ENCODE results near the gene ZNF157. TPM values are rescaled to one million over a fixed set of nuclear protein-coding genes. Genes with fewer than 3 reads are reported as not detected.

Gene ZNF157
- total and polyA plus RNA-seq, 4 donors = 0.13 to 0.72 (median 0.23) TPM; not detected in 1

GRCh38 chrX:47420265-47420664, 49.9 kb downstream of the ZNF157 start:
- Histone ChIP-seq H3K27me3 (ENCODE audit: control insufficient read depth in 1 of 2, insufficient read depth in 2 of 2, low read length in 1 of 2) (no peaks in the 10 kb centered on the region), H3K27ac (ENCODE audit: low read depth in 1 of 2, low read length in 2 of 2) (no peak overlapping the region), H3K36me3 (ENCODE audit: control insufficient read depth in 1 of 2, insufficient read depth in 2 of 2, low read length in 1 of 2) (no peaks in the 10 kb centered on the region), H3K4me1 (ENCODE audit: control insufficient read depth in 1 of 2, insufficient read depth in 2 of 2, low read length in 2 of 2) (no peaks in the 10 kb centered on the region), H3K9me3 (ENCODE audit: control insufficient read depth, low read length) (peaks cover 1% of the 10 kb centered on the region), H3K4me3 (ENCODE audit: low read length in 2 of 2) (no peak overlapping the region)
- DNase-seq (no peak), ATAC-seq (ENCODE audit: low FRiP score) (no peak)
- 80 to 92% methylated on average over 4 of the region's 4 CpGs for WGBS, 2 donors
- intact Hi-C loops (cut with DNase I) = no loop called here

GRCh38 chrX:47420962-47421361, 50.6 kb downstream of the ZNF157 start:
- Histone ChIP-seq H3K27ac (ENCODE audit: low read depth in 1 of 2, low read length in 2 of 2) (no peak overlapping the region), H3K9me3 (ENCODE audit: control insufficient read depth, low read length) (peaks cover 1% of the 10 kb centered on the region), H3K4me3 (ENCODE audit: low read length in 2 of 2) (no peak overlapping the region), H3K4me1 (ENCODE audit: control insufficient read depth in 1 of 2, insufficient read depth in 2 of 2, low read length in 2 of 2) (no peaks in the 10 kb centered on the region), H3K36me3 (ENCODE audit: control insufficient read depth in 1 of 2, insufficient read depth in 2 of 2, low read length in 1 of 2) (no peaks in the 10 kb centered on the region), H3K27me3 (ENCODE audit: control insufficient read depth in 1 of 2, insufficient read depth in 2 of 2, low read length in 1 of 2) (no peaks in the 10 kb centered on the region)
- intact Hi-C loops (cut with DNase I) = no loop called here
- DNase-seq (no peak), ATAC-seq (ENCODE audit: low FRiP score) (no peak)
- WGBS, 2 donors = 50 to 64% methylated on average over 5 of the region's 5 CpGs

- Histone ChIP-seq H3K27ac (ENCODE audit: low read depth in 1 of 2, low read length in 2 of 2) (no peak overlapping the region), H3K4me3 (ENCODE audit: low read length in 2 of 2) (no peak overlapping the region), H3K4me1 (ENCODE audit: control insufficient read depth in 1 of 2, insufficient read depth in 2 of 2, low read length in 2 of 2) (no peaks in the 10 kb centered on the region), H3K27me3 (ENCODE audit: control insufficient read depth in 1 of 2, insufficient read depth in 2 of 2, low read length in 1 of 2) (no peaks in the 10 kb centered on the region), H3K9me3 (ENCODE audit: control insufficient read depth, low read length) (peaks cover 1% of the 10 kb centered on the region), H3K36me3 (ENCODE audit: control insufficient read depth in 1 of 2, insufficient read depth in 2 of 2, low read length in 1 of 2) (no peaks in the 10 kb centered on the region)
- intact Hi-C loops (cut with DNase I) = no loop called here
- no peak for DNase-seq
- ATAC-seq (ENCODE audit: low FRiP score) = no peak
- 70 to 92% methylated on average over 2 of the region's 2 CpGs for WGBS, 2 donors
These were observed 52.1 kb downstream of the ZNF157 start for GRCh38 chrX:47422444-47422843.

GRCh38 chrX:47430925-47431324, 60.5 kb downstream of the ZNF157 start:
- Histone ChIP-seq H3K4me1 (ENCODE audit: control insufficient read depth in 1 of 2, insufficient read depth in 2 of 2, low read length in 2 of 2) (no peaks in the 10 kb centered on the region), H3K36me3 (ENCODE audit: control insufficient read depth in 1 of 2, insufficient read depth in 2 of 2, low read length in 1 of 2) (no peaks in the 10 kb centered on the region), H3K4me3 (ENCODE audit: low read length in 2 of 2) (no peak overlapping the region), H3K27me3 (ENCODE audit: control insufficient read depth in 1 of 2, insufficient read depth in 2 of 2, low read length in 1 of 2) (no peaks in the 10 kb centered on the region), H3K9me3 (ENCODE audit: control insufficient read depth, low read length) (no peaks in the 10 kb centered on the region), H3K27ac (ENCODE audit: low read depth in 1 of 2, low read length in 2 of 2) (no peak overlapping the region)
- DNase-seq (no peak), ATAC-seq (ENCODE audit: low FRiP score) (no peak)
- 91 to 96% methylated on average over 5 of the region's 5 CpGs for WGBS, 2 donors
- intact Hi-C loops (cut with DNase I) = no loop called here

- no peak for ATAC-seq (ENCODE audit: low FRiP score)
These were observed 76.1 kb downstream of the ZNF157 start for GRCh38 chrX:47446431-47446830.

GRCh38 chrX:47446971-47447370, 76.6 kb downstream of the ZNF157 start:
- ATAC-seq (ENCODE audit: low FRiP score) = no peak
- Histone ChIP-seq H3K4me1 (ENCODE audit: control insufficient read depth in 1 of 2, insufficient read depth in 2 of 2, low read length in 2 of 2) (no peaks in the 10 kb centered on the region), H3K36me3 (ENCODE audit: control insufficient read depth in 1 of 2, insufficient read depth in 2 of 2, low read length in 1 of 2) (no peaks in the 10 kb centered on the region), H3K9me3 (ENCODE audit: control insufficient read depth, low read length) (peaks cover 5% of the 10 kb centered on the region), H3K4me3 (ENCODE audit: low read length in 2 of 2) (no peak overlapping the region), H3K27me3 (ENCODE audit: control insufficient read depth in 1 of 2, insufficient read depth in 2 of 2, low read length in 1 of 2) (no peaks in the 10 kb centered on the region), H3K27ac (ENCODE audit: low read depth in 1 of 2, low read length in 2 of 2) (no peak overlapping the region)
- intact Hi-C loops (cut with DNase I) = no loop called here
- 77 to 99% methylated on average over 2 of the region's 2 CpGs for WGBS, 2 donors
- no peak for DNase-seq

More at GRCh38 chrX:47446431-47446830, 76.1 kb downstream of the ZNF157 start:
- Histone ChIP-seq H3K27ac (ENCODE audit: low read depth in 1 of 2, low read length in 2 of 2) (no peak overlapping the region), H3K4me1 (ENCODE audit: control insufficient read depth in 1 of 2, insufficient read depth in 2 of 2, low read length in 2 of 2) (no peaks in the 10 kb centered on the region), H3K27me3 (ENCODE audit: control insufficient read depth in 1 of 2, insufficient read depth in 2 of 2, low read length in 1 of 2) (no peaks in the 10 kb centered on the region), H3K36me3 (ENCODE audit: control insufficient read depth in 1 of 2, insufficient read depth in 2 of 2, low read length in 1 of 2) (no peaks in the 10 kb centered on the region), H3K4me3 (ENCODE audit: low read length in 2 of 2) (no peak overlapping the region), H3K9me3 (ENCODE audit: control insufficient read depth, low read length) (peaks cover 5% of the 10 kb centered on the region)
- intact Hi-C loops (cut with DNase I) = no loop called here
- WGBS, 2 donors = 80 to 96% methylated on average over 2 of the region's 2 CpGs
- no peak for DNase-seq

GRCh38 chrX:47447607-47448006, 77.2 kb downstream of the ZNF157 start:
- WGBS, 2 donors = 90 to 99% methylated on average over 11 of the region's 11 CpGs
- intact Hi-C loops (cut with DNase I) = no loop called here
- Histone ChIP-seq H3K36me3 (ENCODE audit: control insufficient read depth in 1 of 2, insufficient read depth in 2 of 2, low read length in 1 of 2) (no peaks in the 10 kb centered on the region), H3K4me1 (ENCODE audit: control insufficient read depth in 1 of 2, insufficient read depth in 2 of 2, low read length in 2 of 2) (no peaks in the 10 kb centered on the region), H3K27me3 (ENCODE audit: control insufficient read depth in 1 of 2, insufficient read depth in 2 of 2, low read length in 1 of 2) (no peaks in the 10 kb centered on the region), H3K9me3 (ENCODE audit: control insufficient read depth, low read length) (peaks cover 5% of the 10 kb centered on the region), H3K27ac (ENCODE audit: low read depth in 1 of 2, low read length in 2 of 2) (no peak overlapping the region), H3K4me3 (ENCODE audit: low read length in 2 of 2) (no peak overlapping the region)
- DNase-seq (no peak), ATAC-seq (ENCODE audit: low FRiP score) (no peak)

- no peak for DNase-seq
- intact Hi-C loops (cut with DNase I) = no loop called here
- Histone ChIP-seq H3K36me3 (ENCODE audit: control insufficient read depth in 1 of 2, insufficient read depth in 2 of 2, low read length in 1 of 2) (no peaks in the 10 kb centered on the region), H3K4me3 (ENCODE audit: low read length in 2 of 2) (no peak overlapping the region), H3K27ac (ENCODE audit: low read depth in 1 of 2, low read length in 2 of 2) (no peak overlapping the region), H3K9me3 (ENCODE audit: control insufficient read depth, low read length) (peaks cover 5% of the 10 kb centered on the region), H3K4me1 (ENCODE audit: control insufficient read depth in 1 of 2, insufficient read depth in 2 of 2, low read length in 2 of 2) (no peaks in the 10 kb centered on the region), H3K27me3 (ENCODE audit: control insufficient read depth in 1 of 2, insufficient read depth in 2 of 2, low read length in 1 of 2) (no peaks in the 10 kb centered on the region)
- no peak for ATAC-seq (ENCODE audit: low FRiP score)
- WGBS, 2 donors = 90 to 99% methylated on average over 6 of the region's 6 CpGs
These were observed 77.9 kb downstream of the ZNF157 start for GRCh38 chrX:47448165-47448806.

GRCh38 chrX:47452112-47452511, 81.7 kb downstream of the ZNF157 start:
- intact Hi-C loops (cut with DNase I) = no loop called here
- no peak for ATAC-seq (ENCODE audit: low FRiP score)
- Histone ChIP-seq H3K36me3 (ENCODE audit: control insufficient read depth in 1 of 2, insufficient read depth in 2 of 2, low read length in 1 of 2) (no peaks in the 10 kb centered on the region), H3K27ac (ENCODE audit: low read depth in 1 of 2, low read length in 2 of 2) (no peak overlapping the region), H3K4me1 (ENCODE audit: control insufficient read depth in 1 of 2, insufficient read depth in 2 of 2, low read length in 2 of 2) (no peaks in the 10 kb centered on the region), H3K9me3 (ENCODE audit: control insufficient read depth, low read length) (peaks cover 4% of the 10 kb centered on the region), H3K4me3 (ENCODE audit: low read length in 2 of 2) (no peak overlapping the region), H3K27me3 (ENCODE audit: control insufficient read depth in 1 of 2, insufficient read depth in 2 of 2, low read length in 1 of 2) (no peaks in the 10 kb centered on the region)
- 85 to 96% methylated on average over 8 of the region's 8 CpGs for WGBS, 2 donors
- DNase-seq = no peak
